ENCODE results near the gene MAL. TPM values are rescaled to one million over a fixed set of nuclear protein-coding genes. Genes with fewer than 3 reads are reported as not detected.

The MAL gene
- total RNA-seq, 1 donor from 2014 or later: 21.2 TPM

GRCh38 chr2:95051626-95052025, 26.1 kb downstream of the MAL start:
- no peak for TF ChIP-seq CTCF (IDR thresholded peaks at IDR 0.05)
- Histone ChIP-seq H3K27ac (no peak overlapping the region), H3K4me1 (no peaks in the 10 kb centered on the region), H3K4me3 (no peak overlapping the region), H3K36me3 (no peaks in the 10 kb centered on the region), H3K9me3 (no peaks in the 10 kb centered on the region), H3K27me3 (no peaks in the 10 kb centered on the region)
- ATAC-seq (no peak), DNase-seq (no peak)
- intact Hi-C loops (cut with DNase I): no loop called here

- ATAC-seq (no peak), DNase-seq (peak; percentile 16)
- TF ChIP-seq CTCF (IDR thresholded peaks at IDR 0.05): no peak
- Histone ChIP-seq H3K27me3 (no peaks in the 10 kb centered on the region), H3K36me3 (no peaks in the 10 kb centered on the region), H3K27ac (no peak overlapping the region), H3K4me1 (no peaks in the 10 kb centered on the region), H3K9me3 (no peaks in the 10 kb centered on the region), H3K4me3 (no peak overlapping the region)
- intact Hi-C loops (cut with DNase I): no loop called here
Measured at GRCh38 chr2:95052307-95052706, 26.8 kb downstream of the MAL start.

GRCh38 chr2:95052804-95053479, 27.4 kb downstream of the MAL start:
- DNase-seq (peak; percentile 33), ATAC-seq (no peak)
- no peak for TF ChIP-seq CTCF (IDR thresholded peaks at IDR 0.05)
- Histone ChIP-seq H3K36me3 (no peaks in the 10 kb centered on the region), H3K9me3 (no peaks in the 10 kb centered on the region), H3K4me3 (no peak overlapping the region), H3K27me3 (no peaks in the 10 kb centered on the region), H3K27ac (no peak overlapping the region), H3K4me1 (no peaks in the 10 kb centered on the region)
- intact Hi-C loops (cut with DNase I): no loop called here

GRCh38 chr2:95053543-95053942, 28.0 kb downstream of the MAL start:
- Histone ChIP-seq H3K27me3 (no peaks in the 10 kb centered on the region), H3K4me1 (no peaks in the 10 kb centered on the region), H3K9me3 (no peaks in the 10 kb centered on the region), H3K36me3 (no peaks in the 10 kb centered on the region), H3K27ac (no peak overlapping the region), H3K4me3 (no peak overlapping the region)
- intact Hi-C loops (cut with DNase I): no loop called here
- no peak for ATAC-seq
- peak; percentile 42 for DNase-seq
- TF ChIP-seq CTCF (IDR thresholded peaks at IDR 0.05): no peak

- Histone ChIP-seq H3K27me3 (no peaks in the 10 kb centered on the region), H3K9me3 (no peaks in the 10 kb centered on the region), H3K4me1 (no peaks in the 10 kb centered on the region), H3K36me3 (no peaks in the 10 kb centered on the region), H3K27ac (no peak overlapping the region), H3K4me3 (no peak overlapping the region)
- no peak for ATAC-seq
- intact Hi-C loops (cut with DNase I): no loop called here
- no peak for TF ChIP-seq CTCF (IDR thresholded peaks at IDR 0.05)
- DNase-seq: peak; percentile 46
Measured at GRCh38 chr2:95054016-95054415, 28.5 kb downstream of the MAL start.

GRCh38 chr2:95055262-95055661, 29.8 kb downstream of the MAL start:
- TF ChIP-seq CTCF (IDR thresholded peaks at IDR 0.05): no peak
- Histone ChIP-seq H3K4me1 (no peaks in the 10 kb centered on the region), H3K27me3 (no peaks in the 10 kb centered on the region), H3K36me3 (no peaks in the 10 kb centered on the region), H3K27ac (no peak overlapping the region), H3K4me3 (no peak overlapping the region), H3K9me3 (no peaks in the 10 kb centered on the region)
- no peak for DNase-seq
- intact Hi-C loops (cut with DNase I): no loop called here
- no peak for ATAC-seq
